ENCODE measurements around the gene IGFBP6. TPM values are rescaled to one million over a fixed set of nuclear protein-coding genes. Genes with fewer than 3 reads are reported as not detected.

Gene IGFBP6
- polyA plus RNA-seq, 2 of the 4 experiments (the other 2 are of a cell fraction): 49.1 to 128 TPM

DNA sequence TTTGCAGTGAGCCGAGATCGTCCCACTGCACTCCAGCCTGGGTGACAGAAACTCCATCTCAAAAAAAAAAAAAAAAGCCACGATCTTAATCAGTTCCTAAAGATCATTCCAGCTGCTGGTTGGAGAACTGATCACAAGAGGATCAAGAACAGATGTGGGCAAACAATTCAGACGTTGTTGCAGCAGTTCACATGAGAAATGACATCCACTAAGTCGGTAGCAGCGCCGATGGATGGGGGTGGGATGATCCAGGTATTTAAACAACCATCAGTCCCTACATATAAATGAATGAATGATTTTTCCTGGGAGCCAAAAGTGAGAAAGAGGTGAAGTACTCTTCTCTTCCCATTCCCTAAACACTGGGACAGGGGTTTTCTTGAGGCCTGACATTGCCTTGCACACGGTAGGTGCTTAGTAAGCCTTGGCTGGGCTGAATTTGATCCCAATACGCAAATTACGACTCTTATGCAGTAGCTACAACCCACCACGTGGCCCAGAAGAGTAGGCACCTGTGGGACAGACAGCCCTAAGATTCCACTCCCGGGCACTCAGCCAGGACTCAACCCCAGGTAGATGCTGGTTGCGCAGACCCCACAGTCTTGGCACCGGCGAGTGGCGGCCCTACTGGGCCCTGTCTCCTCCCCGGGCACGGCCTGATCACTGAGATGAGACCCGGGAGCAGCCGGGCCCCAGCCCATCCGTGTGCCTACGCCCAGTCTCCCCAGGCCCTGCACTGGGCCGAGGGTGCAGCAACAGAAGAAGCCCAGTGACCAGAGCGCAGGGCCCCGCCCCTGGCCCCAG, 18.8 kb upstream of the IGFBP6 start:
- Histone ChIP-seq H3K27ac (peak overlapping the region; percentile 86 to 94), H3K4me2 (peak overlapping the region; percentile 78), H3K4me3 (peak overlapping the region; percentile 56), H3K9me3 (no peaks in the 10 kb centered on the region), H3K4me1 (peaks cover 10% of the 10 kb centered on the region; the same call in 2 of the 3 replicates)
- DNase-seq (ENCODE audit: low read depth in 1 of 2, low spot score in 1 of 2) (no peak), ATAC-seq (peak; percentile 38 to 79), FAIRE-seq (no peak)
- ChIA-PET CTCF (interaction anchor here (0.8 to 45.5 kb wide), 7 partner anchors 9 to 243 kb away, joined by 3 to 1424 read pairs (median 5); partner anchors contain the start of genes AAAS, IGFBP6, SOAT2 and SPRYD3), POLR2A (interaction anchor here (0.6 to 4.1 kb wide), 24 partner anchors 10 to 221 kb away, joined by 3 to 46 read pairs (median 4); partner anchors contain the start of genes CSAD, IGFBP6, KRT8 and MYG1)
- 27% methylated on average over 22 of the region's 25 CpGs for WGBS (ENCODE audit: missing lambda C conversion rate)
- no peak for TF ChIP-seq ZSCAN20 (CRISPR knock-in tag; IDR thresholded peaks at IDR 0.05)
- no peak for TF ChIP-seq NPAS2 (CRISPR knock-in tag; IDR thresholded peaks at IDR 0.05; ENCODE audit: borderline replicate concordance)
- TF ChIP-seq SREBF2 (IDR thresholded peaks at IDR 0.05): no peak
- no peak for TF ChIP-seq JUNB (IDR thresholded peaks at IDR 0.05)
- TF ChIP-seq SMC3 (IDR thresholded peaks at IDR 0.05): no peak
- TF ChIP-seq, protein P1, sequence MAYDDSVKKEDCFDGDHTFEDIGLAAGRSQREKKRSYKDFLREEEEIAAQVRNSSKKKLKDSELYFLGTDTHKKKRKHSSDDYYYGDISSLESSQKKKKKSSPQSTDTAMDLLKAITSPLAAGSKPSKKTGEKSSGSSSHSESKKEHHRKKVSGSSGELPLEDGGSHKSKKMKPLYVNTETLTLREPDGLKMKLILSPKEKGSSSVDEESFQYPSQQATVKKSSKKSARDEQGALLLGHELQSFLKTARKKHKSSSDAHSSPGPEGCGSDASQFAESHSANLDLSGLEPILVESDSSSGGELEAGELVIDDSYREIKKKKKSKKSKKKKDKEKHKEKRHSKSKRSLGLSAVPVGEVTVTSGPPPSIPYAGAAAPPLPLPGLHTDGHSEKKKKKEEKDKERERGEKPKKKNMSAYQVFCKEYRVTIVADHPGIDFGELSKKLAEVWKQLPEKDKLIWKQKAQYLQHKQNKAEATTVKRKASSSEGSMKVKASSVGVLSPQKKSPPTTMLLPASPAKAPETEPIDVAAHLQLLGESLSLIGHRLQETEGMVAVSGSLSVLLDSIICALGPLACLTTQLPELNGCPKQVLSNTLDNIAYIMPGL (CRISPR knock-in tag; IDR thresholded peaks at IDR 0.05; ENCODE audit: borderline replicate concordance): no peak
- TF ChIP-seq, protein P2, sequence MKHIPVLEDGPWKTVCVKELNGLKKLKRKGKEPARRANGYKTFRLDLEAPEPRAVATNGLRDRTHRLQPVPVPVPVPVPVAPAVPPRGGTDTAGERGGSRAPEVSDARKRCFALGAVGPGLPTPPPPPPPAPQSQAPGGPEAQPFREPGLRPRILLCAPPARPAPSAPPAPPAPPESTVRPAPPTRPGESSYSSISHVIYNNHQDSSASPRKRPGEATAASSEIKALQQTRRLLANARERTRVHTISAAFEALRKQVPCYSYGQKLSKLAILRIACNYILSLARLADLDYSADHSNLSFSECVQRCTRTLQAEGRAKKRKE (CRISPR knock-in tag; IDR thresholded peaks at IDR 0.05; ENCODE audit: low read depth): no peak
- TF ChIP-seq, protein P3, sequence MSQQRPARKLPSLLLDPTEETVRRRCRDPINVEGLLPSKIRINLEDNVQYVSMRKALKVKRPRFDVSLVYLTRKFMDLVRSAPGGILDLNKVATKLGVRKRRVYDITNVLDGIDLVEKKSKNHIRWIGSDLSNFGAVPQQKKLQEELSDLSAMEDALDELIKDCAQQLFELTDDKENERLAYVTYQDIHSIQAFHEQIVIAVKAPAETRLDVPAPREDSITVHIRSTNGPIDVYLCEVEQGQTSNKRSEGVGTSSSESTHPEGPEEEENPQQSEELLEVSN (IDR thresholded peaks at IDR 0.05; ENCODE audit: borderline replicate concordance, low read depth): no peak
- TF ChIP-seq, protein P4, sequence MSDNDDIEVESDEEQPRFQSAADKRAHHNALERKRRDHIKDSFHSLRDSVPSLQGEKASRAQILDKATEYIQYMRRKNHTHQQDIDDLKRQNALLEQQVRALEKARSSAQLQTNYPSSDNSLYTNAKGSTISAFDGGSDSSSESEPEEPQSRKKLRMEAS (IDR thresholded peaks at IDR 0.05): peak; percentile 65
- TF ChIP-seq JUN (IDR thresholded peaks at IDR 0.05): peak in 1 of 2 experiments; percentile 16; a peak in 1 of 5 replicates
- no peak for TF ChIP-seq FOSL2 (IDR thresholded peaks at IDR 0.05)
- TF ChIP-seq FOSL2 (CRISPR knock-in tag; IDR thresholded peaks at IDR 0.05): no peak
- TF ChIP-seq, protein P5, sequence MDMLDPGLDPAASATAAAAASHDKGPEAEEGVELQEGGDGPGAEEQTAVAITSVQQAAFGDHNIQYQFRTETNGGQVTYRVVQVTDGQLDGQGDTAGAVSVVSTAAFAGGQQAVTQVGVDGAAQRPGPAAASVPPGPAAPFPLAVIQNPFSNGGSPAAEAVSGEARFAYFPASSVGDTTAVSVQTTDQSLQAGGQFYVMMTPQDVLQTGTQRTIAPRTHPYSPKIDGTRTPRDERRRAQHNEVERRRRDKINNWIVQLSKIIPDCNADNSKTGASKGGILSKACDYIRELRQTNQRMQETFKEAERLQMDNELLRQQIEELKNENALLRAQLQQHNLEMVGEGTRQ (IDR thresholded peaks at IDR 0.05): peak; percentile 60; the same call in 1 of the 2 replicates
- no peak for TF ChIP-seq MYC (IDR thresholded peaks at IDR 0.05; ENCODE audit: borderline replicate concordance, low read length)
- TF ChIP-seq HEYL (CRISPR knock-in tag; IDR thresholded peaks at IDR 0.05): no peak
- peak; percentile 86 for TF ChIP-seq POLR2A (IDR thresholded peaks at IDR 0.05; ENCODE audit: low read length)
- TF ChIP-seq ZC3H11A (IDR thresholded peaks at IDR 0.05): no peak
- TF ChIP-seq ZFP36 (IDR thresholded peaks at IDR 0.05; ENCODE audit: borderline replicate concordance, partially characterized antibody): no peak
- TF ChIP-seq FOSB (CRISPR knock-in tag; IDR thresholded peaks at IDR 0.05): no peak
- TF ChIP-seq, protein P6, sequence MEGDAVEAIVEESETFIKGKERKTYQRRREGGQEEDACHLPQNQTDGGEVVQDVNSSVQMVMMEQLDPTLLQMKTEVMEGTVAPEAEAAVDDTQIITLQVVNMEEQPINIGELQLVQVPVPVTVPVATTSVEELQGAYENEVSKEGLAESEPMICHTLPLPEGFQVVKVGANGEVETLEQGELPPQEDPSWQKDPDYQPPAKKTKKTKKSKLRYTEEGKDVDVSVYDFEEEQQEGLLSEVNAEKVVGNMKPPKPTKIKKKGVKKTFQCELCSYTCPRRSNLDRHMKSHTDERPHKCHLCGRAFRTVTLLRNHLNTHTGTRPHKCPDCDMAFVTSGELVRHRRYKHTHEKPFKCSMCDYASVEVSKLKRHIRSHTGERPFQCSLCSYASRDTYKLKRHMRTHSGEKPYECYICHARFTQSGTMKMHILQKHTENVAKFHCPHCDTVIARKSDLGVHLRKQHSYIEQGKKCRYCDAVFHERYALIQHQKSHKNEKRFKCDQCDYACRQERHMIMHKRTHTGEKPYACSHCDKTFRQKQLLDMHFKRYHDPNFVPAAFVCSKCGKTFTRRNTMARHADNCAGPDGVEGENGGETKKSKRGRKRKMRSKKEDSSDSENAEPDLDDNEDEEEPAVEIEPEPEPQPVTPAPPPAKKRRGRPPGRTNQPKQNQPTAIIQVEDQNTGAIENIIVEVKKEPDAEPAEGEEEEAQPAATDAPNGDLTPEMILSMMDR (IDR thresholded peaks at IDR 0.05): no peak
- no peak for TF ChIP-seq BHLHE40 (IDR thresholded peaks at IDR 0.05; ENCODE audit: low read depth, low read length)

Data from A549 (cell line).